Prostate gland (tissue), 2 donors: Measurements from ENCODE around the gene SRGAP3. TPM values are rescaled to one million over a fixed set of nuclear protein-coding genes. Genes with fewer than 3 reads are reported as not detected.

ENCODE experiments used
- DNase-seq: peaks from one replicate; pipeline ENCODE4 v3.0.0-alpha.2; 2019; ENCODE audit warnings: low spot score
- H3K27ac ChIP-seq, 2 donors: fragments of 200-600 bp; sonication (generic); 2 replicates each; pipeline ENCODE4 v1.5.1; 2017 to 2019
- H3K27me3 ChIP-seq: fragments of 200-600 bp; sonication (generic); replicated peaks from 2 replicates; pipeline ENCODE4 v1.5.1; 2019; ENCODE audit not compliant: insufficient read depth
- H3K36me3 ChIP-seq, 2 donors: fragments of 200-600 bp; sonication (generic); 1 replicate in 1 of 2; 2 replicates in 1 of 2; pipeline versions ENCODE4 v1.5.1 to v1.8.1; 2017 to 2019
- H3K4me1 ChIP-seq: fragments of 200-600 bp; sonication (generic); replicated peaks from 2 replicates; pipeline ENCODE4 v1.5.1; 2019
- H3K4me3 ChIP-seq, 2 donors: fragments of 200-600 bp; sonication (generic); 2 replicates each; pipeline ENCODE4 v1.5.1; 2017 to 2019
- H3K9me3 ChIP-seq: fragments of 200-600 bp; sonication (generic); 2 replicates; pipeline ENCODE4 v1.5.1; 2017
- POLR2A ChIP-seq: fragments of 450-650 bp; IDR thresholded peaks from one replicate; pipeline ENCODE4 v1.6.1; 2016; ENCODE audit warnings: antibody characterized with exemption, mild to moderate bottlenecking
- POLR2AphosphoS5 ChIP-seq: sonication (generic); formaldehyde crosslinking; IDR thresholded peaks from one replicate; pipeline ENCODE4 v1.6.1; 2017; ENCODE audit warnings: antibody characterized with exemption
- WGBS: methylation state at CpG from one replicate; pipeline ENCODE4 v1.1.5; 2018; 5-methylcytosine and 5-hydroxymethylcytosine counted together
- intact Hi-C: fragments of 100-400 bp; cut with DNase I; formaldehyde crosslinking; loops from one replicate; pipeline ENCODE4 v1.14.2; 2022
- total RNA-seq, 2 donors: library from RNA; depleted of rRNA; stranded (reverse); fragments of >200 nt; gene quantifications; one replicate each; pipeline ENCODE4 v1.1.0, GENCODE V29; 2016
- TF ChIP-seq, protein P1 (sequence below), 4 experiments: fragments of 200-600 bp in 2 of 4; fragments of 450-650 bp in 2 of 4; sonication (generic) in 2 of 4; IDR thresholded peaks; 1 replicate in 3 of 4; 2 replicates in 1 of 4; pipeline ENCODE4 v1.5.1; 2016 to 2019; ENCODE audit warnings: antibody characterized with exemption in 4 of 4, mild to moderate bottlenecking in 2 of 4, moderate library complexity in 2 of 4

Gene SRGAP3
- total RNA-seq, 2 donors from 2014 or later = 23.6 to 50.3 TPM

DNA sequence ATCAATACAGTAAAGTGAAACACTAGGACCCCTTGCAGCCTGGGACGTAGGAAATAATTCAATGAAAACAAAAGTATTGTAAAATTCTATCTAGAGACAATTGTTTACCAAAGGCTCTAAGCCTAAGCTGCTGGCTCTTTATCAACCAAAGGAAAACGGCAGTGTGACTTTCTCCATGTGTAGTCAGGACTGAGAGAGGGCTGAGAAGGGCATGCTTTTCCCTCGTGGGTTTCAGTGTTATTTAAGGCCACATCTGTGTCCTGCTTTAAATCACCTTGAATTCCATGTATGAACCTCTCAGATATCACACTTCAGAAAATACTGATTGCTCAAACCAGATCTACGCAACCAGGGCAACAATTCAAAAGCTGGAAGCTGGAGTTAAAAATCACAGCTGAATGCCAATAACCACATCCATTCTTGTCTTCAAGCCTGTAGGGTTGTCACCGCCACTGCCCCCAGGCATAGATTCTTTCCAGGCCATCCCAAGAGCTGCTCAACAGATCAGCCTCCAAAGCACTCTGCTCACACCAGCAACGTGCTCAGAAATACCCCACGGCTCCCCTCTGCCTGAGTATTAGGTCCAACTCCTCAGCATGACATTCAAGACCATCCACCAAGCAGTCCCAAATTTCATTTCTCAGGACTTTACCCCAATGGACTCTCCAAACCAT lies 124.0 kb downstream of the SRGAP3 start:
- H3K9me3 ChIP-seq = no peaks in the 10 kb centered on the region
- TF ChIP-seq POLR2A (no peak), POLR2AphosphoS5 (no peak)
- TF ChIP-seq, protein P1, sequence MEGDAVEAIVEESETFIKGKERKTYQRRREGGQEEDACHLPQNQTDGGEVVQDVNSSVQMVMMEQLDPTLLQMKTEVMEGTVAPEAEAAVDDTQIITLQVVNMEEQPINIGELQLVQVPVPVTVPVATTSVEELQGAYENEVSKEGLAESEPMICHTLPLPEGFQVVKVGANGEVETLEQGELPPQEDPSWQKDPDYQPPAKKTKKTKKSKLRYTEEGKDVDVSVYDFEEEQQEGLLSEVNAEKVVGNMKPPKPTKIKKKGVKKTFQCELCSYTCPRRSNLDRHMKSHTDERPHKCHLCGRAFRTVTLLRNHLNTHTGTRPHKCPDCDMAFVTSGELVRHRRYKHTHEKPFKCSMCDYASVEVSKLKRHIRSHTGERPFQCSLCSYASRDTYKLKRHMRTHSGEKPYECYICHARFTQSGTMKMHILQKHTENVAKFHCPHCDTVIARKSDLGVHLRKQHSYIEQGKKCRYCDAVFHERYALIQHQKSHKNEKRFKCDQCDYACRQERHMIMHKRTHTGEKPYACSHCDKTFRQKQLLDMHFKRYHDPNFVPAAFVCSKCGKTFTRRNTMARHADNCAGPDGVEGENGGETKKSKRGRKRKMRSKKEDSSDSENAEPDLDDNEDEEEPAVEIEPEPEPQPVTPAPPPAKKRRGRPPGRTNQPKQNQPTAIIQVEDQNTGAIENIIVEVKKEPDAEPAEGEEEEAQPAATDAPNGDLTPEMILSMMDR (IDR thresholded peaks at IDR 0.05) = no peak
- H3K4me3 ChIP-seq = no peak overlapping the region
- no peaks in the 10 kb centered on the region for H3K4me1 ChIP-seq
- no peaks in the 10 kb centered on the region for H3K27me3 ChIP-seq
- H3K27ac ChIP-seq = no peak overlapping the region
- no peaks in the 10 kb centered on the region for H3K36me3 ChIP-seq
- no peak for DNase-seq
- intact Hi-C loops = no loop called here
- WGBS = 57% methylated on average over 7 of the region's 7 CpGs

DNA sequence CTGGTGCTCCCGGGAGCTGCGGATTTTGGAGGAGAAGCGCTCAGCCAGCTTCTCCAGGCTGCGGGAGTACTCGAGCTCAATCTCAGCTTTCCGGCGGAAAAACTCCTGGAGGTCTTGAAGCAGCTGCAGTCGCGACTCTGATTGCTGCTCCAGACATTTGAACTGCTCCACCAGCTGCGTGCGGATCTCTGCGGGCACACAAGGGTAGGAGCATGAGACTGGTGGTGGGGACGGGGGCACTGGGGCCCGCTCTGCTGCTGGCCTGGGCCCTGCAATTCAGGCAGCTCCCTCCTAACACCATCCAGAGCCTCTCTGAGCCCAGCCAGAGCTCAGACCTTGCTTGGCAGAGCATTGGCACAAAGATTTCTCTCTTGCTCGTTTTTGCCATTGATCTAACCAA lies 124.7 kb downstream of the SRGAP3 start:
- 93% methylated on average over 15 of the region's 15 CpGs for WGBS
- Histone ChIP-seq H3K27ac (no peak overlapping the region), H3K36me3 (no peaks in the 10 kb centered on the region), H3K27me3 (no peaks in the 10 kb centered on the region), H3K4me3 (no peak overlapping the region), H3K4me1 (no peaks in the 10 kb centered on the region), H3K9me3 (no peaks in the 10 kb centered on the region)
- intact Hi-C loops = no loop called here
- DNase-seq = no peak
- TF ChIP-seq POLR2AphosphoS5 = no peak

DNA sequence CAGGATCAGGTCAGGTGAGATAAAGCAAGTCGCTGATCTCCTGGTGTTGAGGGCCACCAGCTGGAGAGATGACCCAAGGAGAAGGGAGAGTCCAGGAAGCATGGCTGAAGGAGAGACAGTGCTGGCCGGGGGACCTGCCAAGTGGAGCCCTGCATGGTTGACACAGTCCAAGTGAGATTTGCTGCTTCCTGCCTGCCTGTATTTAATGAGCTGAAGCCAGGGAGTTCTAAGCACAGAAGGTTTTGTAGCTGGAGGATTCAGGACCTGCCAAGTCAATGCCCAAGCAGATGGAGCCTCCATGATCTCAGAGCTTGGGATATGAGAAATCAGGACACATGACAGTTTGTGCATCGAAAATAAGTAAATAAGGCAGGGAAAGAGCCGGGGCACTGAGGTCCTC lies 125.6 kb downstream of the SRGAP3 start:
- intact Hi-C loops = no loop called here
- TF ChIP-seq, protein P1 (IDR thresholded peaks at IDR 0.05) = no peak
- TF ChIP-seq POLR2A (no peak), POLR2AphosphoS5 (no peak)
- DNase-seq = no peak
- Histone ChIP-seq H3K9me3 (no peaks in the 10 kb centered on the region), H3K4me3 (no peak overlapping the region), H3K27ac (no peak overlapping the region), H3K27me3 (no peaks in the 10 kb centered on the region), H3K36me3 (no peaks in the 10 kb centered on the region), H3K4me1 (no peaks in the 10 kb centered on the region)
- 83% methylated on average over 4 of the region's 4 CpGs for WGBS

DNA sequence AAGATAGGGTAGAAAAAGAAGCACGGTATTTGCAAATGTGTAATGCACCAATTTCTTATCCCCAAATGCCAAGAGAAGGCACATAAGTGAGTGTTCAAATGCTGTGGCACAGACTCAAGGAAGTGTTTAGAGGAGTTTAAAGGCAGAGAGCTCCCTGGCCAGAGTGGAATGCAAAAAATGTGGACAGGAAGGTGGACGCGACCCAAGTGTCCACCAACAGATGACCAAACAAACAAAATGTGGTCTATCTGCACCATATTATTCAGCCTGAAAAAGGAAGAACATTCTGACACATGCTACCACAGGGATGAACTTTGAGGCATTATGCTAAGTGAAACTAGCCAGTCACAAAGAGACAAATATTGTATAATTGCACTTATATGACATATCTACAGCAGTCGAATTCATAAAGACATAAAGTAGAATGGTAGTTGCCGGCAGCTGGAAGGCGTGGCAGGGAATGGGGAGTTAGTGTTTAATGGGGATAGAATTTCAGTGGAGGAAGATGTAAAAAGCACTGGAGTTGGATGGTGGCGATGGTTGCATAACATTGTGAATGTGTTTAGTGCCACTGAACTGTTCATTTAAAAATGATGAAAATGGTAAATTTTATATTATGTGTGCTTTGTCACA lies 126.6 kb downstream of the SRGAP3 start:
- no peaks in the 10 kb centered on the region for H3K36me3 ChIP-seq
- no peak for DNase-seq
- H3K27me3 ChIP-seq = no peaks in the 10 kb centered on the region
- WGBS = 85% methylated on average over 7 of the region's 7 CpGs
- TF ChIP-seq POLR2A (no peak), POLR2AphosphoS5 (no peak)
- TF ChIP-seq, protein P1 (IDR thresholded peaks at IDR 0.05) = no peak
- no peak overlapping the region for H3K27ac ChIP-seq
- H3K9me3 ChIP-seq = no peaks in the 10 kb centered on the region
- no peaks in the 10 kb centered on the region for H3K4me1 ChIP-seq
- no peak overlapping the region for H3K4me3 ChIP-seq
- intact Hi-C loops = no loop called here

DNA sequence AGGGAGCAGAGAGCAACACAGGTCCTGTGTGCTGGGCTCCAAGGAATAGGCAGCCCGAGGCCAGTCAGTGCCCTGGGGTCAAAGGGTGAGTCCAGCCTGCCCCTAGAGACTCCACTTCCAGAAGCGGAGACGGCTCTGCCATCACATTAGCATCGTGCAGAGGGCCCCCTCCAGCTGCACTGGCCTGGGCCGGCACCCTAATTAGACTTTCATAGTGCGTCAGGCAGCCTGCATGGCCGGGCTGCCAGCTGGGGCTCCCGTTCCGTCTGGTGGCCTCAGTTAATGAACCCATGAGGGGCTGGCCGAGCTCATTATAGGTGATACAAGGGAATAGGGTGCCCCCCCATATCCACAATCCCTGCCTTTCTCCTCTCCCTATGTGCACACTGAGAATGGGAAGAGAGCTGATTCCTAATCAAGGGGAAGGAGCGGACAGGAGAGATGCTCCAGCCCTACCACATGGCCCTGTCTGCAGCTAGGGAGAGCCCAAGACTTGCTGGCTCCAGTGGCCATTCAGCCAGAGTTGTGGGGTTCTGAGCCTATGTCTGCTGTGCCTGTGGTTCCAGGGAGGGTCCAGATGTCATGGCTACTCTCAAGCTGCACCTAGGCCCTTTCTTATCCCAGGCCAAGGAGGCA lies 128.0 kb downstream of the SRGAP3 start:
- no peak overlapping the region for H3K4me3 ChIP-seq
- H3K36me3 ChIP-seq = no peaks in the 10 kb centered on the region
- no peaks in the 10 kb centered on the region for H3K4me1 ChIP-seq
- H3K27ac ChIP-seq = no peak overlapping the region
- 88% methylated on average over 11 of the region's 11 CpGs for WGBS
- no peak for DNase-seq
- intact Hi-C loops = no loop called here
- H3K9me3 ChIP-seq = no peaks in the 10 kb centered on the region
- TF ChIP-seq POLR2AphosphoS5 = no peak
- TF ChIP-seq, protein P1 (IDR thresholded peaks at IDR 0.05) = no peak
- no peak for TF ChIP-seq POLR2A
- H3K27me3 ChIP-seq = no peaks in the 10 kb centered on the region
